ENCODE data around the gene TOX2.
A peak's percentile ranks its signal among the peaks of the same experiment; 100 is the strongest.

TOX2 gene

GRCh38 chr20:43957392-43957791 lies 42.7 kb downstream of the TOX2 start:
- Histone ChIP-seq H3K9ac (ENCODE audit: low read depth in 1 of 2, low read length in 2 of 2) (no peak overlapping the region), H3K36me3 (ENCODE audit: control insufficient read depth in 1 of 2, insufficient read depth in 2 of 2, low read length in 2 of 2) (no peaks in the 10 kb centered on the region), H3K4me1 (ENCODE audit: control insufficient read depth in 1 of 2, insufficient read depth in 2 of 2, low read length in 2 of 2) (peaks cover 39 to 48% of the 10 kb centered on the region in 2 donors), H3K27ac (ENCODE audit: low read depth, low read length) (no peak overlapping the region), H3K27me3 (ENCODE audit: control insufficient read depth in 1 of 2, insufficient read depth in 2 of 2, low read length in 2 of 2) (no peaks in the 10 kb centered on the region), H3K9me3 (ENCODE audit: control insufficient read depth in 1 of 2, low read length in 2 of 2) (no peaks in the 10 kb centered on the region), H3K4me3 (ENCODE audit: low read depth in 1 of 2, low read length in 2 of 2) (no peak overlapping the region)

GRCh38 chr20:43958626-43959025 lies 44.0 kb downstream of the TOX2 start:
- Histone ChIP-seq H3K27me3 (ENCODE audit: control insufficient read depth in 1 of 2, insufficient read depth in 2 of 2, low read length in 2 of 2) (no peaks in the 10 kb centered on the region), H3K4me3 (ENCODE audit: low read depth in 1 of 2, low read length in 2 of 2) (peak overlapping the region in 1 of 2 donors; percentile 50), H3K27ac (ENCODE audit: low read depth, low read length) (no peak overlapping the region), H3K9me3 (ENCODE audit: control insufficient read depth in 1 of 2, low read length in 2 of 2) (no peaks in the 10 kb centered on the region), H3K4me1 (ENCODE audit: control insufficient read depth in 1 of 2, insufficient read depth in 2 of 2, low read length in 2 of 2) (peaks cover 39 to 42% of the 10 kb centered on the region in 2 donors), H3K9ac (ENCODE audit: low read depth in 1 of 2, low read length in 2 of 2) (no peak overlapping the region), H3K36me3 (ENCODE audit: control insufficient read depth in 1 of 2, insufficient read depth in 2 of 2, low read length in 2 of 2) (no peaks in the 10 kb centered on the region)

- peak overlapping the region; percentile 43 to 50 for H3K4me3 ChIP-seq (ENCODE audit: low read depth in 1 of 2, low read length in 2 of 2)
Observed at GRCh38 chr20:43959079-43959919, 44.6 kb downstream of the TOX2 start.

GRCh38 chr20:43959920-43960227 lies 45.2 kb downstream of the TOX2 start:
- no peaks in the 10 kb centered on the region for H3K27me3 ChIP-seq (ENCODE audit: control insufficient read depth in 1 of 2, insufficient read depth in 2 of 2, low read length in 2 of 2)
- H3K9me3 ChIP-seq (ENCODE audit: control insufficient read depth in 1 of 2, low read length in 2 of 2), result no peaks in the 10 kb centered on the region
- H3K36me3 ChIP-seq (ENCODE audit: control insufficient read depth in 1 of 2, insufficient read depth in 2 of 2, low read length in 2 of 2), result no peaks in the 10 kb centered on the region
- H3K4me3 ChIP-seq (ENCODE audit: low read depth in 1 of 2, low read length in 2 of 2), result peak overlapping the region; percentile 26 to 43
- no peak overlapping the region for H3K27ac ChIP-seq (ENCODE audit: low read depth, low read length)
- no peak overlapping the region for H3K9ac ChIP-seq (ENCODE audit: low read depth in 1 of 2, low read length in 2 of 2)
- peaks cover 40 to 44% of the 10 kb centered on the region in 2 donors for H3K4me1 ChIP-seq (ENCODE audit: control insufficient read depth in 1 of 2, insufficient read depth in 2 of 2, low read length in 2 of 2)

More at GRCh38 chr20:43959079-43959919, 44.6 kb downstream of the TOX2 start:
- Histone ChIP-seq H3K27me3 (ENCODE audit: control insufficient read depth in 1 of 2, insufficient read depth in 2 of 2, low read length in 2 of 2) (no peaks in the 10 kb centered on the region), H3K9me3 (ENCODE audit: control insufficient read depth in 1 of 2, low read length in 2 of 2) (no peaks in the 10 kb centered on the region), H3K4me1 (ENCODE audit: control insufficient read depth in 1 of 2, insufficient read depth in 2 of 2, low read length in 2 of 2) (peaks cover 40 to 44% of the 10 kb centered on the region in 2 donors), H3K27ac (ENCODE audit: low read depth, low read length) (no peak overlapping the region), H3K9ac (ENCODE audit: low read depth in 1 of 2, low read length in 2 of 2) (no peak overlapping the region), H3K36me3 (ENCODE audit: control insufficient read depth in 1 of 2, insufficient read depth in 2 of 2, low read length in 2 of 2) (no peaks in the 10 kb centered on the region)

GRCh38 chr20:43960231-43960630 lies 45.6 kb downstream of the TOX2 start:
- Histone ChIP-seq H3K4me3 (ENCODE audit: low read depth in 1 of 2, low read length in 2 of 2) (no peak overlapping the region), H3K9me3 (ENCODE audit: control insufficient read depth in 1 of 2, low read length in 2 of 2) (no peaks in the 10 kb centered on the region), H3K36me3 (ENCODE audit: control insufficient read depth in 1 of 2, insufficient read depth in 2 of 2, low read length in 2 of 2) (no peaks in the 10 kb centered on the region), H3K4me1 (ENCODE audit: control insufficient read depth in 1 of 2, insufficient read depth in 2 of 2, low read length in 2 of 2) (peaks cover 38 to 40% of the 10 kb centered on the region in 2 donors), H3K9ac (ENCODE audit: low read depth in 1 of 2, low read length in 2 of 2) (no peak overlapping the region), H3K27ac (ENCODE audit: low read depth, low read length) (no peak overlapping the region), H3K27me3 (ENCODE audit: control insufficient read depth in 1 of 2, insufficient read depth in 2 of 2, low read length in 2 of 2) (no peaks in the 10 kb centered on the region)

GRCh38 chr20:43961116-43961515 lies 46.5 kb downstream of the TOX2 start:
- Histone ChIP-seq H3K27ac (ENCODE audit: low read depth, low read length) (no peak overlapping the region), H3K27me3 (ENCODE audit: control insufficient read depth in 1 of 2, insufficient read depth in 2 of 2, low read length in 2 of 2) (no peaks in the 10 kb centered on the region), H3K4me3 (ENCODE audit: low read depth in 1 of 2, low read length in 2 of 2) (no peak overlapping the region), H3K4me1 (ENCODE audit: control insufficient read depth in 1 of 2, insufficient read depth in 2 of 2, low read length in 2 of 2) (peaks cover 31% of the 10 kb centered on the region in 2 donors), H3K9ac (ENCODE audit: low read depth in 1 of 2, low read length in 2 of 2) (no peak overlapping the region), H3K36me3 (ENCODE audit: control insufficient read depth in 1 of 2, insufficient read depth in 2 of 2, low read length in 2 of 2) (no peaks in the 10 kb centered on the region), H3K9me3 (ENCODE audit: control insufficient read depth in 1 of 2, low read length in 2 of 2) (no peaks in the 10 kb centered on the region)

- H3K27me3 ChIP-seq (ENCODE audit: control insufficient read depth in 1 of 2, insufficient read depth in 2 of 2, low read length in 2 of 2), result no peaks in the 10 kb centered on the region
- H3K9me3 ChIP-seq (ENCODE audit: control insufficient read depth in 1 of 2, low read length in 2 of 2), result no peaks in the 10 kb centered on the region
- H3K36me3 ChIP-seq (ENCODE audit: control insufficient read depth in 1 of 2, insufficient read depth in 2 of 2, low read length in 2 of 2), result no peaks in the 10 kb centered on the region
- H3K4me3 ChIP-seq (ENCODE audit: low read depth in 1 of 2, low read length in 2 of 2), result no peak overlapping the region
- peaks cover 27 to 31% of the 10 kb centered on the region in 2 donors for H3K4me1 ChIP-seq (ENCODE audit: control insufficient read depth in 1 of 2, insufficient read depth in 2 of 2, low read length in 2 of 2)
- H3K27ac ChIP-seq (ENCODE audit: low read depth, low read length), result no peak overlapping the region
- no peak overlapping the region for H3K9ac ChIP-seq (ENCODE audit: low read depth in 1 of 2, low read length in 2 of 2)
Observed at GRCh38 chr20:43961541-43962471, 47.2 kb downstream of the TOX2 start.

GRCh38 chr20:43962530-43962929 lies 47.9 kb downstream of the TOX2 start:
- Histone ChIP-seq H3K27ac (ENCODE audit: low read depth, low read length) (no peak overlapping the region), H3K4me3 (ENCODE audit: low read depth in 1 of 2, low read length in 2 of 2) (no peak overlapping the region), H3K9ac (ENCODE audit: low read depth in 1 of 2, low read length in 2 of 2) (no peak overlapping the region), H3K36me3 (ENCODE audit: control insufficient read depth in 1 of 2, insufficient read depth in 2 of 2, low read length in 2 of 2) (no peaks in the 10 kb centered on the region), H3K27me3 (ENCODE audit: control insufficient read depth in 1 of 2, insufficient read depth in 2 of 2, low read length in 2 of 2) (no peaks in the 10 kb centered on the region), H3K4me1 (ENCODE audit: control insufficient read depth in 1 of 2, insufficient read depth in 2 of 2, low read length in 2 of 2) (peaks cover 27 to 31% of the 10 kb centered on the region in 2 donors), H3K9me3 (ENCODE audit: control insufficient read depth in 1 of 2, low read length in 2 of 2) (no peaks in the 10 kb centered on the region)

GRCh38 chr20:43963233-43963632 lies 48.6 kb downstream of the TOX2 start:
- Histone ChIP-seq H3K4me3 (ENCODE audit: low read depth in 1 of 2, low read length in 2 of 2) (no peak overlapping the region), H3K36me3 (ENCODE audit: control insufficient read depth in 1 of 2, insufficient read depth in 2 of 2, low read length in 2 of 2) (no peaks in the 10 kb centered on the region), H3K27ac (ENCODE audit: low read depth, low read length) (no peak overlapping the region), H3K9me3 (ENCODE audit: control insufficient read depth in 1 of 2, low read length in 2 of 2) (no peaks in the 10 kb centered on the region), H3K27me3 (ENCODE audit: control insufficient read depth in 1 of 2, insufficient read depth in 2 of 2, low read length in 2 of 2) (no peaks in the 10 kb centered on the region), H3K4me1 (ENCODE audit: control insufficient read depth in 1 of 2, insufficient read depth in 2 of 2, low read length in 2 of 2) (peaks cover 27 to 31% of the 10 kb centered on the region in 2 donors), H3K9ac (ENCODE audit: low read depth in 1 of 2, low read length in 2 of 2) (no peak overlapping the region)

Measured in duodenal mucosa (tissue), 2 donors.